HG02623 (cell line): ENCODE results near the gene TMEM204.

Experiments
- ATAC-seq: cut with Tn5 transposase; IDR thresholded peaks from one replicate; pipeline ENCODE4 v1.9.1; 2021; ENCODE audit warnings: moderate library complexity; ENCODE audit not compliant: unreplicated experiment

Gene TMEM204

DNA sequence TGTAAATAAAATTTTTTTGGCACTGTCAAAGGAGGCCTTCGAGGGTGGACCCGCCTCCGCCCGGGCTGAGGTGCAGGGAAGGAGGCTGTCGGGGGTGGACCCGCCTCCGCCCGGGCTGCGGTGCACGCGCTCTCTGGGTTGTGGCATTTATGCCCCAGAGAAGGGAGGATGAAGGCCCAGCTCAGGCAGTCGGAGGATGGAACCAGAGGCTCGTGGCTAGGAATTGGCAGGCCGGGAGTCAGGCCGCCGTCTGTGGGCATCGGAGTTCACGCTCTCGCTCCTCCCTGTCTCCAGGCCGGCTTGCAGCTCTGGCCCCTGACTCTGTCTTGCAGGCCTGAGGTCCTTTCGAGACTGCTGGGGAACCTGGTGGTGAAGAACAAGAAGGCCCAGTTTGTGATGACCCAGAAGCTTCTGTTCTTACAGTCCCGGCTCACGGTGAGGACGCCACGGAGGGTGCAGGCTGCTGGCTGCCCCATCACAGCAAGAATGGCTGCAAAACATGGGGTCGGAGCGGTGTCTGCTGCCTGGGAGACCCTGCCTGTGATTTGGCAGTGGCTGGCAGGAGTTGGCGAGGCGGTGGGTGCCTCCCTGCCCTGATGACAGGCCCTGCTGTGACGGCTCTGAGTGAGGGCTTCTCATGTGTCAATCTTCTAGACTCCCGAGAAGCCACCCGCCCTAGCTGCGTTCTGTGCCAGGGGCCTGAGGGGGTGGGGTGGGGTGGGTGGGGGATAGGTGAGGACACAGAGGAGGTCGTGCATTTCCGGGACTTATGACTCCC is 34.4 kb upstream of the TMEM204 start:
- no peak for ATAC-seq

DNA sequence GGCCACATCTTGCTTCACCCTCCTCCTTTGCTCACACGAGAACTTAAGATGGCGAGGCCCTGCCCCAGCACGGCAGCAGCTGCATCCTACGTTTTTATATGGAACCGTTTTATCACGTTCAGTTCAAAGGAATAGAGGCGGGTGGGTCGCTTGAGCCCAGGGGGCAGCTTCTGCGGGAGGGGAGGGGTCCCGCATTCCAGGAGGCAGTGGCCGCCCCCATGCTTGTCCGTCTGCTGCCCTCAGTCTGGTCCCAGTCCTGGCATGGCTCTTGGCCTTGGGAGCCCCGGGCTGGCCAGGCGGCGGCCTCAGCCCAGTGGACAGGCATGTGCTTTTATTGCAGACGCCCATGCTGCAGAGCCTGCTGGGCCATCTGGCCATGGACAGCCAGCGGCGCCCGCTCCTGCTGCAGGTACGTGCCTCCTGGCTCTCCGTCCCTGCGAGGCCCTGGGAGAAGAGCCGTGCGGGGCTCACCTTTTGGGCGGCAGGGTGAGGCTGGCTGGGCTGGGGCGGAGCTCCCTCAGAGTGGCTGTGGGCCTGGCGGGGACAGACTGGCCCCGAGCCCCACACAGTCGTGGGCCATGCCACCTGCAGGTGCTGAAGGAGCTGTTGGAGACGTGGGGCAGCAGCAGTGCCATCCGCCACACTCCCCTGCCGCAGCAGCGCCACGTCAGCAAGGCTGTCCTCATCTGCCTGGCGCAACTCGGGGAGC is 33.6 kb upstream of the TMEM204 start:
- ATAC-seq = no peak

DNA sequence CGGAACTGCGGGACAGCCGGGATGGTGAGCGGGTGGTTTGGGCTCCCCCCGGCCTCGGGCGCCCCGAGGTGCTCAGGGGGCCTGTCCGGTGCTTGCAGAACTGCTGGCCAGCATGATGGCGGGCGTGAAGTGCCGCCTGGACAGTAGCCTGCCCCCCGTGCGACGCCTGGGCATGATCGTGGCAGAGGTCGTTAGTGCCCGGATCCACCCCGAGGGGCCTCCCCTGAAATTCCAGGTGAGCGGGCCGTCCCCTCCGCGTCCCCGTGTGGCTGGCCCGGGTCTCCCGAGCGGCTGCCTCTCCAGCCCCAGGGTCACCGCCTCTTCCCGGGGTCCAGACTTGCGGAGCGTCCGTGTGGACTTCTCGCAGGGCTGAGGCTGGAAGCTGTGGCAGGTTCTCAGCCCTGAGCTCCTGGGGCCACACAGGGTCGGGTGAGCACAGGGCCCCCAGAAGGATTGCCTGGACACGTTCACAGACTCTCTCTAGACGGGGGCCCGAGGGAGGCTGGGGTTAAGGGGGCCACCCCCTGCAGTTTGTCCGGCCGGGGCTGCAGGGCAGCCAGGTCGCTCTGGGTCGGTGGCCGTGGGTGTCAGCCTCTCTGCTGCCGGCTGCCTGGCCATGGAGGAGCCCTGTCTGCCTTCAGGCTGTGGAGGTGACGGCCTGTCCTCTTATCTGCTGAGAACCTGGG is 32.9 kb upstream of the TMEM204 start:
- no peak for ATAC-seq

DNA sequence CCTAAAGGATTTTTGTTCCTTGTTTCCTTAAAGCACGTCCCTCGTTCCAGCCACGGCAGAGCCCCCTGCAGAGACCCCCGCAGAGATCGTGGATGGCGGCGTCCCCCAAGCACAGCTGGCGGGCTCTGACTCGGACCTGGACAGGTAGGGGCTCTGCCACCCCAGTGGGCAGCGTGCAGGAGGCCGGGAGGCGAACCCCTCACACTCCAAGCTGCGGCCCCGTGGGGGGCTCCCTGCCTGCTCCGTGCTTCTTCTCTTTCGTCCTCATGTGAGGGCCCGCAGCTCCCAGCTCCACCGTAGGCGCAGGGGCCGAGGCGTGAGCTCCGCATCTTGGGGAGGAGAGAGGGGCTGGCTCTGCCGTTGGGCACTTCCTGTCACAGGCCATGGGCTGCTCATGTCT is 31.8 kb upstream of the TMEM204 start:
- ATAC-seq = no peak

DNA sequence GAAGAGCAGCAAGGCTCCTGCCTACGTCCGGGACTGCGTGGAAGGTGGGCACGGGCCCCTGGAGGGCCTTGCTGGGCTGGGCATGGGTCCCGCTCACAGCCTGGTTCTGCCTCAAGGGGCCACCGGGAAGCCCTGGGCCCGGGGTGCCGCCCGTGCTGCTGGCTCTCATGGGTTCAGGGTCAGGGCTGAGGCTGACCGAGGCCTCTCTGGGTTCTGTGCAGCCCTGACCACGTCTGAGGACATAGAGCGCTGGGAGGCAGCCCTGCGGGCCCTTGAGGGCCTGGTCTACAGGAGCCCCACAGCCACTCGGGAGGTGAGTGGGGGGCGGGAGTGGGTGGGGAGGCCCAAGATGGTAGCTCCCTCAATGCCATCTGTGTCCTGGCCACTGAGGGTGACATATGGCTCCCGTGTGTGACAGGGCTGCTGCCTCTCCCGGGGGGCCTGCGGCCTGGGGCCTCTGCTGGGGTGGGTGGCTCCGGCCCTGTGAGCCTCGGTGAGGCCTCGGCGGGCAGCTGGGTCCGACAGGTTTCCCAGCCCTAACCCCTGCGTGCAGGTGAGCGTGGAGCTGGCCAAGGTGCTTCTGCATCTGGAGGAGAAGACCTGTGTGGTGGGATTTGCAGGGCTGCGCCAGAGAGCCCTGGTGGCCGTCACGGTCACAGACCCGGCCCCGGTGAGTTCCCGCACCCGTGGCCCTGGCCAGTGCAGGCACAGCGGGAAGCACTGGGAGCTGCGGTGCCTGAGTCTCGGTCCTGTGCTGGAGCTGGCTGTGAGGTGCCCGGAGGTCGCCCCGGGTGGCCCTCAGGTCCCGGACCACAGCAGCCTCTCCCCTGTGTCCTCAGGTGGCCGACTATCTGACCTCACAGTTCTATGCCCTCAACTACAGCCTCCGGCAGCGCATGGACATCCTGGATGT is 31.1 kb upstream of the TMEM204 start:
- no peak for ATAC-seq

DNA sequence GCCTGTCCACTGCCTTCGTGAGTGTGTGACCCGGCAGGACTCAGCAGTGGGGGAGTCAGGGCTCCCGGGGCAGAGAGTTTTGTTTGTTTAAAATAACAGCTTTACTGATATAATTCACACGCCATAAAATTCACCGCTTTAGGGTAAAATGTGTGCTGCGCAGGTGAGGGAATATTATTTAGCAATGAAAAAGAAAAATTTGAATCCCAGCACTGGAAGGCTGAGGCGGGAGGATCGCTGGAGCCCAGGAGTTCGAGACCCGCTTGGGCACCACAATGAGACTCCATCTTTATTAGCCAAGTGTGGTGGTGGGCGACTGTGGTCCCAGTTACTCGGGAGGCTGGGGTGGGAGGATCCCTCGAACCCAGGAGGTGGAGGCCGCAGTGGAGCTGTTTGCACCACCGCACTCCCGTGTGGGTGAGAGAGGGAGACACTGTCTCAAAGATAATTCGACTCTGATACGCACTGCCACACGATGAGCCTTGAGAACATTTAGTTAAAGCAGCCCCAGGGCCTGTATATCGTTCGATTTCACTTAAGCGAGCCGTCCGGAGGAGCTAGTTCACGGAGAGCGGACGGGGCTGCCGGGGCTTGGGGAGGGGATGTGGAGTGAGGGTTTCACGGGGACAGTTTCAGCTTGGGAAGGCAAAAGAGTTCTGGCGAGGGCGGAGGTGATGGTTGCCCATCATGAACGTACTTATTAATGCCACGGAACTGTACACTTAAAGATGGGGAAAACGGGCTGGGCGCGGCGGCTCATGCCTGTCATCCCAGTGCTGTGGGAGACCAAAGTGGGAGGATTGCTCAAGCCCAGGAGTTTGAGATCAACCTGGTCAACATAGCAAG is 30.1 kb upstream of the TMEM204 start:
- ATAC-seq = no peak

DNA sequence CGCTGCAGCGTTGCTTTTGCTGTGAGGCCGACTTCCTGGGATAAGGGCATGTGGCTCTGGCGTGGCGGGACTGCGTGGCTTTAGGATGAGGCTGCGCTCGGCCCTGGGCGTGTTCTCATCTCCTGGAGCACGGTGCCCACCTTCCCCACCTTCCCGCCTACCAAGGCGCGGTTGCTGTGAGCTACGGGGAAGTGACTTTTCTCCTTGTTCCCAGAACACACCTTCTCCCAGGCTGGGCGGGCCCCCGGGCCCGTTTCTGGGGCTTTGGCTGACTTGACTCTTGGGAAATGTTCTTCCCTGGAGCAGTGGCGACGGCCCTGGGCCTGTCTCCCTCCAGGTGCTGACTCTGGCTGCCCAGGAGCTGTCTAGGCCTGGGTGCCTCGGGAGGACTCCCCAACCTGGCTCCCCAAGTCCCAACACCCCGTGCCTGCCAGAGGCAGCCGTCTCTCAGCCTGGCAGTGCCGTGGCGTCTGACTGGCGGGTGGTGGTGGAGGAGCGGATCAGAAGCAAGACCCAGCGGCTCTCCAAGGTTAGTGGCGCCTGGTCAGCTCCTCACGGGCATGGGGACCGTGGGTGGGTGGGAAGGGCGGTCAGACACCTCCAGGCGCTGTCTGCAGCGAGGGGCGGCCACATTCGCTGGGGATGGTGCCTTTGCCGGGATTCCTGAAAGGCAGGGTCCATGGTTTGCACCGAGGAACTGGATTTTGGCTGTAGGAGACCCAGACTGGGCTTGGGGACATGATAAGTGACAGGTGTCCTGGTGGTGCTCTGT is 28.2 kb upstream of the TMEM204 start:
- ATAC-seq = no peak

DNA sequence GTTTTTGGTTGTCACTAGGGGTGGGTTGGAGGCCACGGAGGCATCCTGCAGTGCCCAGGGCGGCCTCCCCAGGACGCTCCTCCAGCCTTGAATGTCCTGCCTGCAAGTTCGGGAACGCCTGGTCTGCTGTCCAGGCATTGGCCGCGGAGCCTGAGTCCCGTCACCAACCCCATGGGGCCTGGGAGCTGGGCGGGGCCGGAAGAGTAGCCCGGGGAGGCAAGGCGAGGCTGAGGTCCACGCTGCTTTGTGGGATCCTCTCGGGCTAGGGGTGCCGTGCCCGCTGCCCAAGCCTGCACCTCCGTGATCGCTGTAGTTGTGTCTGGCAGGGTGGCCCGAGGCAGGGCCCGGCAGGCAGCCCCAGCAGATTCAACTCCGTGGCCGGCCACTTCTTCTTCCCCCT is 27.6 kb upstream of the TMEM204 start:
- no peak for ATAC-seq

DNA sequence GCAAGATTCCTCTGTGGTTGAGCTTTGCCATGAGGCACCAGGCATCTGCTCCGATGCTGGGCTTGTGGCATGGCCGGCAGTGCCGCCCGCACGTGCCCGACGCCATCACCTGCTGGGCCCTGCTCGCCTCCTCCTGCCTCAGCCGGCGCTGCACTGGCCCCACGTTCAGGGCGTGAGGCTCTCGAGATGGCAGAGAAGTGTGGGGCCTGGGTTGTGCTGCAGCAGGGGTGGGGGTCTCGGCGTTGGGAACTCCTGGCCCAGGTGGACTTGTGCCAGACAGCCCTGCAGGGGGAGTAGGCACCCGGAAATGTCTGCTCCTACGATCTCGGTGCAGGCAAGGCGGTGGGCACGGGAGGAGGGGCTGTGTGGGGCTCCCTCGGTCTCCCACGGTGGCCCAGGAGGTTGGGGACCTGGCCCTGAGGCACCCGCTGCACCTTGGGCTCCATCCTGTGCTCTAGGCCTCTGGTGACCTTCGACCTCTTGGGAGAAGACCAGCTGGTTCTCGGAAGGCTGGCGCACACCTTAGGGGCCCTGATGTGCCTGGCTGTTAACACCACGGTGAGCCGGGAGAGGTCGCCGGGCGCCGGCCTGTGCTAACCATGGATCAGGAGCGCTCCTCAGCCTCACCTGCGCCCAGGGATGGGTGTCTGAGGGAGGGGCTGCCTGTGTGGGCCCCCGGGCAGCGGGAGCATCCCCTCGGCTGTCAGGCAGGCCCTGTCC is 26.8 kb upstream of the TMEM204 start:
- no peak for ATAC-seq

DNA sequence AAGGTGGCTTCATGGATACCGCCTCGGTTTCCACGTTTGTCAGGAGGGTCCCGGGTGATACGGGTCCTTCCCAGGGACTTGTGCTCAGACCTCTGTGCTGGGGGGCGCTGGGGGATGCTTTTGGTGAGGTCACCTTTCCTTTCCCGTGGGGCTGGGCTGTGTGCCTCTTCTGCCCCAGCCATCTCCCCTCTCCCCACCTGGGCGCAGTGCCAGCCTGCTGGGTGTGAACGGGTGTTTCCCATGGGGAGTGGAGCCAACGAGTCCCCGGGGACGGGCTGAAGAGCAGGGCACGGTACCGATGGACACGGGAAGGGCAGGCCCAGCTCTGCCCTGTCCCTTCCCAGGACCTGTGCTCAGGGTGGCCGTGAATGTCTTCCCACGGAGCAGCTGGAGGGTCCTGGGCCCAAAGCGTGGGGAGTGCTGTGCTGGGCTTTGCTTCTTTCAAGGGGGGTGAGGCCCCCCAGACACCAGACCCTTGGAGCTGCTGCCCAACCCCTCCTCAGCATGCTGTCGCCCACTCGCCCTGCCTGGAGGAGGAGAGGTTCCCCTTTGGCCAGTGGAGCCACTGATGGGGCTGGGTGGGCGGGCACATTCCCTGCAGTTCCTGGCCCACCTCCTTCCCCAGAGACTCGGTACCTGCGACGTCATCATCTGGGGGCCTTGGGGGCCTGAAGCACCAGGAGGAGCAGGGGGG is 24.8 kb upstream of the TMEM204 start:
- no peak for ATAC-seq

DNA sequence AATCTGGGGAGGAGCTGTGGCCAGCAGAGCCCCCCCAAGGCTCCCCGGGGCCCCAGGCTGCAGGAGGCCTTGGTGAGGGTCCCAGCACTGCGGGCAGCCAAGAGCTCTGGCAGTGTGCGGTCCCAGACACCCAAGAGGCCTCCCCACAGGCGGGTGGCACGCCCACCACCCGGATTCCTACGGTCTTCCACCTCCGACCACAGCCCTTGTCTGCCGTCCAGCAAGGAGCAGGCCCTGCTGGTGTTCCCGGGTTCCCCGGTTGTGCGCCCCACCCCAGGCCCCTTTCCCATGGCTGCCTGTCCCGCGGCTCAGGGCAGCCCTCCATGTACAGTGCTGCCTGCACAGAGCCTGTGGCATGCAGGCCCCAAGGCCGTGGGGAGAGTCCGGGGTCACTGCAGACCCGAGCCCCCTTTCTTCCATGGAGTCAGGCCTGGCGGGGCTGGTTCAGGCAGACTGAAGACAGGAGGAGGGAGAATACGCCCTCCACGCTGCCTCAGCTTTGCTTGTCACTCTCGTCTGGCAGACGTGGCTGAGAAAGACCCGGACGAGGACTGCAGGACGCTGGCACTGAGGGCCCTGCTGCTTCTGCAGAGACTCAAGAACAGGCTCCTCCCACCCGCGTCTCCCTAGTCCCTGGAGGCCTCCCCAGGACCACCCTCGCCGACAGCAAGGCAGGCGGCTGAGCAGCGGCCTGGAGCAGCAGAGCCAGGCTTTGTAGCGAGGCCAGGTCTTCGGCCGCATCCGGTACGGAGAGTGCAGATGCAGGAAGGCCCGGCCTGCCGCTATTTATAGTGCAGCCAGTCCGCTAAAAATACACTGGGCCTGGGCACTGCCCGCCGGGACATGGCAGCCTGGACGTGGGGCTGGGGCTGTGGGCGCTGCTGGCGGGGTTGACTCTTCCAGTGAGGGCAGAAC is 23.9 kb upstream of the TMEM204 start:
- no peak for ATAC-seq

DNA sequence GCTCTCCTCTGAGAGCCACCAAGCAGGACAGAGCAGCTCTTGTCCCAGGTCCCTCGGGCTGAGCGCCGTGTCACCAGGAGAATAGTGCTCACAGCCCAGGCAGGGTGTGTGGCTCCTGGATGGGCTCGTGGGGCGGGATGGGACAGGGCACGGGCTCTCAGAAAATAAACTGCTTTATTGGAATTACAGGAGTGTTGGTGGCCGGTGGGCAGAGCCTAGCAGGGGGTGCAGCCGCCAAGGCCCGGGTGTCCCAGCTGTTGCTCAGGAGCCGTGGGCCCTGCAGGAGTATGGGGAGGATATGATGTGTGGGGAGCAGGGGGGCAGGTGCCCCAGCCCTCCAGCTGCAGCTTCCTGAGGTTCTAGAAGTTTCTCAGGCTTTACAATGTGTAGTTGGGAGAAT is 23.2 kb upstream of the TMEM204 start:
- ATAC-seq = no peak

DNA sequence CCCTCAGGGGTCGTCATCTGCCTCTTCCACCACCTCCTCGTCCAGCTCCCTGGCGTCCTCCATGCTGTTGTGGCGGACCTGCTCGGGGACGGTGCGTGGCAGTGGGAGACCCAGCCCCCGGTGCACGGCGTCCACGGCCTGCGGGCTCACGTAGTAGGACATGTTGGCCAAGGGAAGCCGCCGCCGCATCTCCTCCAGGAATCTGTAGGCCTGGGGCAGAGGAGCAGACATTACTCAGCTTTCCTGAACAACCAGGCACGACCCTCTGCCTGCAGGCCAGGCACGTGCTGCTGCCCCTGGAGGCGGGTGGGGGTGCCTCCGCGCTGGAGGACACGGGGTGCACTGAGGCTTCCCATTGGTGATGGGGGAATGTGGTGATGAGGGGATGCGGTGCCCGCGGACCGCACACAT is 22.5 kb upstream of the TMEM204 start:
- no peak for ATAC-seq

DNA sequence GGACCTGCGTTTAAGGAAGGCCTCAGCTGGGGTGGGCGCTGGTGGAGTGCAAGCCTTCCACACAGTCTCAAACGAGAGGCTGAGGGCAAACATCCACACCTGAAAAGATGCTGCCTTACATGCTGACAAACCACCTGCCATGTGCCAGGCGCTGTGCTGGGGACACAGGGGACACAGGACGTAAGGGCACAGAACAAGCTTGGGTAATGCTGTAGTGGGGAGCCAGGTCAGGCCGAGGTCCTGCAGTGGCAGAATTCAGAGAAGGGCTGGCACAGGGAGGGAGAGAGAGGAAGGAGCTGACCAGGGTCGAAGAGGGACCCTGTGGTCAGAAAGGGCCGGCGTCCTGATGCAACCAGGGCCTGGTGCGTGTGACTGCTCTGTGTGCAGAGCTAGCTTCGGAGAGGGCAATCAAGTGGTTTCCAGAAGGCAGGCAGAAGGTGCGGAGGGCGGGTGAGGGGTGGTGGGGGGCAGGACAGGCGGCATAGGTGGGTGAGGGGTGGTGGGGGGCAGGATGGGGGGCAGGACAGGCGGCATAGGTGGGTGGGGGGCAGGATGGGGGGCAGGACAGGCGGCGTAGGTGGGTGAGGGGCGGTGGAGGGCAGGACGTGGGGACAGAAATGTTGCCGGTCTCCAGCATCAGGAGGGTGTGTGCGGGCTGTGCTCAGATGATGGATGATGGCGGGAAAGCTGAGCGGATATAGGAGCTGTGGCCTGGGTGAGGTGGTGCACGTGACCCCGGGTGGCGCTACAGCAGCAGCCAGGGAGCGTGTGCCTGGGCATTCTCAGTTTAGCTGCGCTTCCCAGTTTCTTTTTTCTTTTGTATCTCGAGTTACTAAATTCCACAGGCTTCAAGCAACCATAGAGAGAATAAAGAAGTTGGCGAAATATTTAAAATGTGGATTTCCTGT is 21.6 kb upstream of the TMEM204 start:
- ATAC-seq = no peak

DNA sequence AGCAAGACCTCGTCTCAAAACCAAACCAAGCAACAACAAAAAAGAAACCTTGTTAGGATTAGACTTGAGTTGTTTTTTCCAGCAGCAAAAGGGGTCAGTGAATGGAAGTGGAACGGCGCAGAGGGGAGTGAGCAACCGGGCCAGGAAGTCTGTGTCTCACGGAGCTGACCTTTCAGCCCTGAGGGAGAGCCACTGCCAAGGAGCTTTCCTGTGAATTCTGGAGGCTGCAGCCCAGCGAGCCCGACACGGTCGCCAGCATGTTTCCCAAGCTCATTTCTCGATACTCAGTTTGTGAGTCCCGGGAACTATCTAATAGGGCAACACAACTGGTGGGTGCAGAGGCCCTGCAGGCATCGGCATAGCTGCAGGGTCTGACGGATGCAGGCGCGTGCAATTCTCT is 20.7 kb upstream of the TMEM204 start:
- no peak for ATAC-seq

DNA sequence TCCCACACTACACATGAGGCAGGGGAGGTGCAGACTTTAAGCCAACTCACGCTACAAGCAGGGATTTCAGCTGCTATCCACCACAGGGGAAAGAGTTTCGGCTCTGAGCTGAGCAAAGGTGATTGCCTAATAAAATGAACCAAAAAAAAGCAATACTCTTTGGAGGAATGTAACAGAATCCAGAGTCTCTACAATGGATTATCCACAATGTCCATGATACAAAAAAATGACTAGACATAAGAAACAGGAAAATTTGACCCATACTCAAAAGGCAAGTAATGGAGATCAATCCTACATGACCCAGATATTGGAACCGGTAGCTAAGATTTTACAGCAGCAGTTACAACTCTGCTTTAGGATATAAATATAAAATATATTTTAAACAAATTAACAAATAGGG is 19.0 kb upstream of the TMEM204 start:
- ATAC-seq = no peak
